Measurements from ENCODE around the gene ILDR2. TPM values are rescaled to one million over a fixed set of nuclear protein-coding genes. Genes with fewer than 3 reads are reported as not detected.

The ILDR2 gene
- total RNA-seq, 1 experiment from 2014 or later = 0.42 TPM

- no peaks in the 10 kb centered on the region for H3K9me3 Mint-ChIP-seq (ENCODE audit: unreplicated experiment)
- ChIA-PET POLR2A (interaction anchor here (1.7 kb wide), 1 partner anchor 28 kb away, joined by 3 read pairs; no protein-coding TSS in a partner anchor), CTCF (interaction anchor here (0.6 to 5.5 kb wide), 7 partner anchors 10 to 188 kb away, joined by 3 to 54 read pairs (median 8); partner anchors contain the start of gene ILDR2)
- H3K4me1 Mint-ChIP-seq (ENCODE audit: insufficient read depth, unreplicated experiment) = peaks cover 6% of the 10 kb centered on the region
- no peak overlapping the region for H3K4me3 Mint-ChIP-seq (ENCODE audit: unreplicated experiment)
- intact Hi-C loops (cut with micrococcal nuclease) = no loop called here
- H3K27ac Mint-ChIP-seq (ENCODE audit: low read depth, unreplicated experiment) = no peak overlapping the region
- DNase-seq (ENCODE audit: unreplicated experiment) = no peak
- no peaks in the 10 kb centered on the region for H3K36me3 Mint-ChIP-seq (ENCODE audit: insufficient read depth, unreplicated experiment)
- no TSS peak for BruUV-seq (replicated peaks)
- H3K27me3 Mint-ChIP-seq (ENCODE audit: insufficient read depth, unreplicated experiment) = peaks cover 30% of the 10 kb centered on the region
- TF ChIP-seq, protein P1, sequence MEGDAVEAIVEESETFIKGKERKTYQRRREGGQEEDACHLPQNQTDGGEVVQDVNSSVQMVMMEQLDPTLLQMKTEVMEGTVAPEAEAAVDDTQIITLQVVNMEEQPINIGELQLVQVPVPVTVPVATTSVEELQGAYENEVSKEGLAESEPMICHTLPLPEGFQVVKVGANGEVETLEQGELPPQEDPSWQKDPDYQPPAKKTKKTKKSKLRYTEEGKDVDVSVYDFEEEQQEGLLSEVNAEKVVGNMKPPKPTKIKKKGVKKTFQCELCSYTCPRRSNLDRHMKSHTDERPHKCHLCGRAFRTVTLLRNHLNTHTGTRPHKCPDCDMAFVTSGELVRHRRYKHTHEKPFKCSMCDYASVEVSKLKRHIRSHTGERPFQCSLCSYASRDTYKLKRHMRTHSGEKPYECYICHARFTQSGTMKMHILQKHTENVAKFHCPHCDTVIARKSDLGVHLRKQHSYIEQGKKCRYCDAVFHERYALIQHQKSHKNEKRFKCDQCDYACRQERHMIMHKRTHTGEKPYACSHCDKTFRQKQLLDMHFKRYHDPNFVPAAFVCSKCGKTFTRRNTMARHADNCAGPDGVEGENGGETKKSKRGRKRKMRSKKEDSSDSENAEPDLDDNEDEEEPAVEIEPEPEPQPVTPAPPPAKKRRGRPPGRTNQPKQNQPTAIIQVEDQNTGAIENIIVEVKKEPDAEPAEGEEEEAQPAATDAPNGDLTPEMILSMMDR (IDR thresholded peaks at IDR 0.05; ENCODE audit: unreplicated experiment) = no peak
Measured at GRCh38 chr1:166927701-166928100, 47.6 kb downstream of the ILDR2 start.

GRCh38 chr1:166925810-166926478 lies 49.4 kb downstream of the ILDR2 start:
- no TSS peak for BruUV-seq (replicated peaks)
- peak; percentile 22 for DNase-seq (ENCODE audit: unreplicated experiment)
- H3K4me1 Mint-ChIP-seq (ENCODE audit: insufficient read depth, unreplicated experiment) = peaks cover 6% of the 10 kb centered on the region
- H3K36me3 Mint-ChIP-seq (ENCODE audit: insufficient read depth, unreplicated experiment) = no peaks in the 10 kb centered on the region
- H3K9me3 Mint-ChIP-seq (ENCODE audit: unreplicated experiment) = no peaks in the 10 kb centered on the region
- no peak overlapping the region for H3K4me3 Mint-ChIP-seq (ENCODE audit: unreplicated experiment)
- TF ChIP-seq, protein P1 (IDR thresholded peaks at IDR 0.05; ENCODE audit: unreplicated experiment) = no peak
- no peak overlapping the region for H3K27ac Mint-ChIP-seq (ENCODE audit: low read depth, unreplicated experiment)
- POLR2A ChIA-PET = interaction anchor here (0.6 kb wide), 1 partner anchor 214 kb away, joined by 6 read pairs; no protein-coding TSS in a partner anchor
- CTCF ChIA-PET = interaction anchor here (0.6 to 5.5 kb wide), 12 partner anchors 9 to 614 kb away, joined by 3 to 54 read pairs (median 3); partner anchors contain the start of gene ILDR2
- intact Hi-C loops (cut with micrococcal nuclease) = no loop called here
- H3K27me3 Mint-ChIP-seq (ENCODE audit: insufficient read depth, unreplicated experiment) = peaks cover 12% of the 10 kb centered on the region

GRCh38 chr1:166924823-166925541 lies 50.4 kb downstream of the ILDR2 start:
- Mint-ChIP-seq H3K4me3 (ENCODE audit: unreplicated experiment) (no peak overlapping the region), H3K27me3 (ENCODE audit: insufficient read depth, unreplicated experiment) (peaks cover 10% of the 10 kb centered on the region), H3K36me3 (ENCODE audit: insufficient read depth, unreplicated experiment) (no peaks in the 10 kb centered on the region), H3K4me1 (ENCODE audit: insufficient read depth, unreplicated experiment) (peaks cover 6% of the 10 kb centered on the region), H3K27ac (ENCODE audit: low read depth, unreplicated experiment) (no peak overlapping the region), H3K9me3 (ENCODE audit: unreplicated experiment) (no peaks in the 10 kb centered on the region)
- TF ChIP-seq, protein P1 (IDR thresholded peaks at IDR 0.05; ENCODE audit: unreplicated experiment) = no peak
- ChIA-PET CTCF (interaction anchor here (0.6 to 5.5 kb wide), 6 partner anchors 13 to 134 kb away, joined by 3 to 54 read pairs (median 3); no protein-coding TSS in a partner anchor), POLR2A (no interaction called here)
- no peak for DNase-seq (ENCODE audit: unreplicated experiment)
- BruUV-seq (replicated peaks) = no TSS peak
- intact Hi-C loops (cut with micrococcal nuclease) = no loop called here

All from MCF 10A (cell line).